HCT116 (cell line): Measurements from ENCODE around the gene USP2. TPM values are rescaled to one million over a fixed set of nuclear protein-coding genes. Genes with fewer than 3 reads are reported as not detected.

Experiments used
- ATAC-seq: fragments of 200-7000 bp; cut with Tn5 transposase; 2 replicates; pipeline ENCODE4 v1.9.1; 2020; ENCODE audit warnings: mild to moderate bottlenecking, moderate library complexity
- BruUV-seq: library from RNA; stranded (reverse); fragments of 400-500 nt; replicated peaks from 2 replicates; lab custom pipeline; 2021; lab: Mats Ljungman, UMichigan
- CTCF ChIA-PET: fragments of 300-600 bp; sonication (Branson Sonifier 250); formaldehyde crosslinking; loops from one replicate; lab custom pipeline; 2021; ENCODE audit warnings: antibody characterized with exemption; lab: Charles Lee
- POLR2A ChIA-PET: fragments of 300-600, 350-600 bp; sonication (Branson Sonifier 250); formaldehyde crosslinking; loops from one replicate; lab custom pipeline; 2021; ENCODE audit warnings: antibody characterized with exemption; lab: Charles Lee
- RAD21 ChIA-PET, 2 experiments: fragments of 300-600 bp; sonication (Branson Sonifier 250); formaldehyde crosslinking; loops; one replicate each; lab custom pipeline; 2023; ENCODE audit warnings: low total read pairs in 2 of 2; ENCODE audit not compliant: uncharacterized antibody in 2 of 2, unreplicated experiment in 2 of 2, low non-redundant PET in 1 of 2; lab: Charles Lee
- DNase-seq: peaks from one replicate; pipeline ENCODE4 v3.0.0-alpha.2; 2010; ENCODE audit warnings: low read depth, low spot score
- H2AFZ ChIP-seq: fragments of 200-600 bp; shearing (Covaris generic), sonication (generic); 2 replicates; pipeline ENCODE4 v1.6.1; 2017; ENCODE audit warnings: low read depth, mixed run types, mixed read lengths, antibody characterized with exemption, low read length; ENCODE audit not compliant: poor library complexity, severe bottlenecking
- H3K27ac ChIP-seq: 2 replicates; pipeline ENCODE4 v1.5.1; 2012; ENCODE audit warnings: low read depth, low read length
- H3K27me3 ChIP-seq: fragments of 200-600 bp; sonication (generic); 2 replicates; pipeline ENCODE4 v1.6.1; 2016; ENCODE audit warnings: mixed run types, low read length, mixed read lengths; ENCODE audit not compliant: insufficient read depth
- H3K36me3 ChIP-seq, 2 experiments: fragments of 200-500 bp in 1 of 2; fragments of 200-600 bp in 1 of 2; sonication (Bioruptor generic) in 1 of 2; sonication (generic) in 1 of 2; 2 replicates each; pipeline versions ENCODE4 v1.5.1 to v1.6.1; 2014 to 2016; ENCODE audit warnings: low read length in 2 of 2, inconsistent platforms in 1 of 2, mixed read lengths in 1 of 2, mixed run types in 1 of 2; ENCODE audit not compliant: insufficient read depth in 2 of 2, control insufficient read depth in 1 of 2
- H3K4me1 ChIP-seq, 2 experiments: fragments of 200-600 bp in 1 of 2; sonication (generic) in 1 of 2; 2 replicates each; pipeline versions ENCODE4 v1.5.1 to v1.6.1; 2012 to 2017; ENCODE audit warnings: low read length in 2 of 2, inconsistent platforms in 1 of 2, mild to moderate bottlenecking in 1 of 2, mixed read lengths in 1 of 2, mixed run types in 1 of 2, moderate library complexity in 1 of 2; ENCODE audit not compliant: insufficient read depth in 2 of 2, control insufficient read depth in 1 of 2
- H3K4me2 ChIP-seq: fragments of 200-600 bp; sonication (generic); 2 replicates; pipeline ENCODE4 v1.6.1; 2017; ENCODE audit warnings: mixed run types, low read length, mixed read lengths
- H3K4me3 ChIP-seq, 2 experiments: fragments of 200-600 bp in 1 of 2; sonication (generic) in 1 of 2; replicated peaks in 1 of 2; 2 replicates each; pipeline ENCODE4 v1.5.1; 2011 to 2016; ENCODE audit warnings: low read length in 2 of 2, control low read depth in 1 of 2, low read depth in 1 of 2, mild to moderate bottlenecking in 1 of 2, mixed read lengths in 1 of 2, mixed run types in 1 of 2
- H3K79me2 ChIP-seq: fragments of 200-600 bp; sonication (generic); 2 replicates; pipeline ENCODE4 v1.6.1; 2017; ENCODE audit warnings: mild to moderate bottlenecking, mixed run types, low read length, moderate library complexity, mixed read lengths; ENCODE audit not compliant: insufficient read depth
- H3K9ac ChIP-seq: fragments of 200-600 bp; sonication (generic); 2 replicates; pipeline ENCODE4 v1.6.1; 2016; ENCODE audit warnings: low read length, mixed read lengths
- H3K9me2 ChIP-seq: fragments of 200-600 bp; sonication (generic), shearing (Covaris generic); 2 replicates; pipeline ENCODE4 v1.6.1; 2017; ENCODE audit warnings: mixed run types, mild to moderate bottlenecking, moderate library complexity; ENCODE audit not compliant: insufficient read depth
- H3K9me3 ChIP-seq, 2 experiments: fragments of 200-500 bp in 1 of 2; fragments of 200-600 bp in 1 of 2; sonication (Bioruptor generic) in 1 of 2; sonication (generic) in 1 of 2; 2 replicates each; pipeline ENCODE4 v1.6.1; 2014 to 2017; ENCODE audit warnings: low read length in 2 of 2, mixed read lengths in 2 of 2, inconsistent platforms in 1 of 2, low read depth in 1 of 2, mild to moderate bottlenecking in 1 of 2, mixed run types in 1 of 2, moderate library complexity in 1 of 2; ENCODE audit not compliant: control insufficient read depth in 1 of 2, insufficient read depth in 1 of 2
- H4K20me1 ChIP-seq: fragments of 200-600 bp; sonication (generic), shearing (Covaris generic); 2 replicates; pipeline ENCODE4 v1.6.1; 2017; ENCODE audit warnings: mixed run types, mild to moderate bottlenecking, moderate library complexity; ENCODE audit not compliant: insufficient read depth
- CBX3 ChIP-seq: IDR thresholded peaks from 2 replicates; pipeline ENCODE4 v1.6.1; 2012; ENCODE audit warnings: low read depth
- EGR1 ChIP-seq: IDR thresholded peaks from 2 replicates; pipeline ENCODE4 v1.6.1; 2012; ENCODE audit warnings: low read depth
- ELF1 ChIP-seq: IDR thresholded peaks from 2 replicates; pipeline ENCODE4 v1.6.1; 2012; ENCODE audit warnings: low read depth, borderline replicate concordance
- EZH2phosphoT487 ChIP-seq: fragments of 200-600 bp; IDR thresholded peaks from 2 replicates; pipeline ENCODE4 v1.6.1; 2018; ENCODE audit warnings: antibody characterized with exemption, borderline replicate concordance
- FOSL1 ChIP-seq: IDR thresholded peaks from 2 replicates; pipeline ENCODE4 v1.6.1; 2012; ENCODE audit warnings: low read depth
- JUND ChIP-seq: IDR thresholded peaks from 2 replicates; pipeline ENCODE4 v1.6.1; 2012
- POLR2A ChIP-seq: IDR thresholded peaks from 2 replicates; pipeline ENCODE4 v1.7.0; 2011; ENCODE audit warnings: borderline replicate concordance; ENCODE audit not compliant: insufficient read depth, insufficient read length; ENCODE audit errors: extremely low read depth
- SP1 ChIP-seq: IDR thresholded peaks from 2 replicates; pipeline ENCODE4 v1.6.1; 2012; ENCODE audit warnings: low read depth
- SRF ChIP-seq: IDR thresholded peaks from 2 replicates; pipeline ENCODE4 v1.6.1; 2012; ENCODE audit warnings: low read depth
- YY1 ChIP-seq: IDR thresholded peaks from 2 replicates; pipeline ENCODE4 v1.6.1; 2011; ENCODE audit warnings: low read length, low read depth, moderate library complexity, mild to moderate bottlenecking; ENCODE audit not compliant: insufficient replicate concordance; ENCODE audit errors: extremely low read depth
- intact Hi-C: fragments of 100-400 bp; cut with micrococcal nuclease; formaldehyde crosslinking; loops from 2 replicates; pipeline ENCODE4 v1.10.0; 2022
- total RNA-seq: library from RNA; stranded (reverse); gene quantifications from one replicate; pipeline ENCODE4 v1.2.1, GENCODE V29; 2021; ENCODE audit not compliant: unreplicated experiment
- TF ChIP-seq, protein P1 (sequence below): IDR thresholded peaks from 2 replicates; pipeline ENCODE4 v1.6.1; 2011; ENCODE audit warnings: mild to moderate bottlenecking, low read length, moderate library complexity; ENCODE audit not compliant: insufficient replicate concordance; ENCODE audit errors: extremely low read depth
- TF ChIP-seq, protein P2 (sequence below): IDR thresholded peaks from 2 replicates; pipeline ENCODE4 v1.6.1; 2012; ENCODE audit warnings: low read depth

USP2 gene
- total RNA-seq, 1 experiment from 2014 or later: 5.0 TPM

- TF ChIP-seq EZH2phosphoT487 (no peak), SRF (no peak)
- TF ChIP-seq, protein P1, sequence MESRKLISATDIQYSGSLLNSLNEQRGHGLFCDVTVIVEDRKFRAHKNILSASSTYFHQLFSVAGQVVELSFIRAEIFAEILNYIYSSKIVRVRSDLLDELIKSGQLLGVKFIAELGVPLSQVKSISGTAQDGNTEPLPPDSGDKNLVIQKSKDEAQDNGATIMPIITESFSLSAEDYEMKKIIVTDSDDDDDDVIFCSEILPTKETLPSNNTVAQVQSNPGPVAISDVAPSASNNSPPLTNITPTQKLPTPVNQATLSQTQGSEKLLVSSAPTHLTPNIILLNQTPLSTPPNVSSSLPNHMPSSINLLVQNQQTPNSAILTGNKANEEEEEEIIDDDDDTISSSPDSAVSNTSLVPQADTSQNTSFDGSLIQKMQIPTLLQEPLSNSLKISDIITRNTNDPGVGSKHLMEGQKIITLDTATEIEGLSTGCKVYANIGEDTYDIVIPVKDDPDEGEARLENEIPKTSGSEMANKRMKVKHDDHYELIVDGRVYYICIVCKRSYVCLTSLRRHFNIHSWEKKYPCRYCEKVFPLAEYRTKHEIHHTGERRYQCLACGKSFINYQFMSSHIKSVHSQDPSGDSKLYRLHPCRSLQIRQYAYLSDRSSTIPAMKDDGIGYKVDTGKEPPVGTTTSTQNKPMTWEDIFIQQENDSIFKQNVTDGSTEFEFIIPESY: no peak
These were observed 31.2 kb downstream of the USP2 start (continued) for GRCh38 chr11:119350302-119350701.

DNA sequence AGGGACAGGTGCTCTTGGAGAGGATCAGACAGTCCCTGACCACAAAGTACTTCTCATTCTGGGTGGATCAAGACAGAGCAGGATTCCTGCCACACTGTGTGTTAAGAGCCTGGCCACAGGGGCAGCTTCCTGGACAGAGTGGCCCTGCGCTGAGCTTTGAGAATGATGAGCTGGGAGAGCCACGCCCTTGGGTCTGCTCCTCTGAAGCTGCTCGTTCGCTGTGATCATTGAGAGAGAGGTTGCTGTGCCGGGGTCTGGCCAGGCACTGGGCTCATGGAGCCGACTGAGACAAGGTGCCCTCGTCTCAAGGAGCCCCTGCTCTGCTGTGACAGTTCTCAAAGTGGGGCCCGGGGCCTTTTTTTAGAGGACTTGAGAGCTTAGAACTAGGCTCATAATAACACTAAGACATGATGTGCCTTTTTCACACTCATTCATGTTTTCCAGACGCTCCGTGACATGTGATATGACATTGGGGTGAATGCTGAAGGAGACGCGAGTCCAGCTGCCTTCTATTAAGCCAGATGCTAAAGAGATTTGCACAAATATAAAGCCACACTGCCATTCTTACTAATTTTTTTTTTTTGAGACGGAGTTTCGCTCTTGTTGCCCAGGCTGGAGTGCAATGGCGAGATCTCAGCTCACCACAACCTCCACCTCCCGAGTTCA is 33.4 kb downstream of the USP2 start:
- Histone ChIP-seq H3K27me3 (no peaks in the 10 kb centered on the region), H2AFZ (no peak overlapping the region), H3K36me3 (no peaks in the 10 kb centered on the region), H3K9me3 (no peaks in the 10 kb centered on the region), H3K4me1 (peaks cover 4% of the 10 kb centered on the region in 2 experiments; a peak in 2 of 4 replicates), H3K4me3 (no peak overlapping the region), H3K27ac (no peak overlapping the region), H4K20me1 (no peaks in the 10 kb centered on the region), H3K4me2 (no peak overlapping the region), H3K9me2 (no peaks in the 10 kb centered on the region), H3K9ac (no peak overlapping the region), H3K79me2 (no peaks in the 10 kb centered on the region)
- DNase-seq (no peak), ATAC-seq (no peak)
- BruUV-seq: no TSS peak
- ChIA-PET POLR2A (no interaction called here), RAD21 (no interaction called here), CTCF (interaction anchor here (1.2 to 1.7 kb wide), 3 partner anchors 8 to 10 kb away, joined by 5 to 8 read pairs (median 5); no protein-coding TSS in a partner anchor)
- intact Hi-C loops: no loop called here
- no peak for TF ChIP-seq POLR2A
- no peak for TF ChIP-seq ELF1
- TF ChIP-seq, protein P2, sequence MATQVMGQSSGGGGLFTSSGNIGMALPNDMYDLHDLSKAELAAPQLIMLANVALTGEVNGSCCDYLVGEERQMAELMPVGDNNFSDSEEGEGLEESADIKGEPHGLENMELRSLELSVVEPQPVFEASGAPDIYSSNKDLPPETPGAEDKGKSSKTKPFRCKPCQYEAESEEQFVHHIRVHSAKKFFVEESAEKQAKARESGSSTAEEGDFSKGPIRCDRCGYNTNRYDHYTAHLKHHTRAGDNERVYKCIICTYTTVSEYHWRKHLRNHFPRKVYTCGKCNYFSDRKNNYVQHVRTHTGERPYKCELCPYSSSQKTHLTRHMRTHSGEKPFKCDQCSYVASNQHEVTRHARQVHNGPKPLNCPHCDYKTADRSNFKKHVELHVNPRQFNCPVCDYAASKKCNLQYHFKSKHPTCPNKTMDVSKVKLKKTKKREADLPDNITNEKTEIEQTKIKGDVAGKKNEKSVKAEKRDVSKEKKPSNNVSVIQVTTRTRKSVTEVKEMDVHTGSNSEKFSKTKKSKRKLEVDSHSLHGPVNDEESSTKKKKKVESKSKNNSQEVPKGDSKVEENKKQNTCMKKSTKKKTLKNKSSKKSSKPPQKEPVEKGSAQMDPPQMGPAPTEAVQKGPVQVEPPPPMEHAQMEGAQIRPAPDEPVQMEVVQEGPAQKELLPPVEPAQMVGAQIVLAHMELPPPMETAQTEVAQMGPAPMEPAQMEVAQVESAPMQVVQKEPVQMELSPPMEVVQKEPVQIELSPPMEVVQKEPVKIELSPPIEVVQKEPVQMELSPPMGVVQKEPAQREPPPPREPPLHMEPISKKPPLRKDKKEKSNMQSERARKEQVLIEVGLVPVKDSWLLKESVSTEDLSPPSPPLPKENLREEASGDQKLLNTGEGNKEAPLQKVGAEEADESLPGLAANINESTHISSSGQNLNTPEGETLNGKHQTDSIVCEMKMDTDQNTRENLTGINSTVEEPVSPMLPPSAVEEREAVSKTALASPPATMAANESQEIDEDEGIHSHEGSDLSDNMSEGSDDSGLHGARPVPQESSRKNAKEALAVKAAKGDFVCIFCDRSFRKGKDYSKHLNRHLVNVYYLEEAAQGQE: no peak
- TF ChIP-seq EGR1: no peak
- no peak for TF ChIP-seq CBX3
- no peak for TF ChIP-seq JUND
- no peak for TF ChIP-seq SP1
- no peak for TF ChIP-seq FOSL1
- no peak for TF ChIP-seq YY1
- TF ChIP-seq EZH2phosphoT487: no peak
